ENCODE results near the gene TRDMT1.
"Not testable (repeated sequence)": the region's sequence is repeated elsewhere in the genome, so short reads cannot be mapped to it uniquely, and the experiment has no call there.

The TRDMT1 gene

GRCh38 chr10:17138460-17139042, 62.9 kb downstream of the TRDMT1 start:
- in situ Hi-C loops (cut with HindIII; ENCODE audit: low sequenced_read_pairs), result loop anchor here (10.0 kb wide), 1 partner anchor 284 kb away; no protein-coding TSS in a partner anchor

GRCh38 chr10:17134737-17135260, 66.7 kb downstream of the TRDMT1 start:
- in situ Hi-C loops (cut with HindIII; ENCODE audit: low sequenced_read_pairs), result loop anchor here (10.0 kb wide), 1 partner anchor 280 kb away; no protein-coding TSS in a partner anchor

GRCh38 chr10:17134282-17134681, 67.2 kb downstream of the TRDMT1 start:
- in situ Hi-C loops (cut with HindIII; ENCODE audit: low sequenced_read_pairs), result loop anchor here (10.0 kb wide), 1 partner anchor 279 kb away; no protein-coding TSS in a partner anchor

GRCh38 chr10:17129741-17130140, 71.7 kb downstream of the TRDMT1 start, which contains the start of gene CUBN:
CUBN (minus strand) TSS chr10:17129811; CDS start chr10:17129765, 46 bp downstream.
- in situ Hi-C loops (cut with HindIII; ENCODE audit: low sequenced_read_pairs), result loop anchor here (10.0 kb wide), 1 partner anchor 275 kb away; no protein-coding TSS in a partner anchor

- in situ Hi-C loops (cut with HindIII; ENCODE audit: low sequenced_read_pairs), result no loop called here
These were observed 73.2 kb downstream of the TRDMT1 start for GRCh38 chr10:17128261-17128660.

GRCh38 chr10:17126327-17126726, 75.1 kb downstream of the TRDMT1 start:
- in situ Hi-C loops (cut with HindIII; ENCODE audit: low sequenced_read_pairs), result no loop called here

GRCh38 chr10:17125206-17125893, 76.1 kb downstream of the TRDMT1 start:
- in situ Hi-C loops (cut with HindIII; ENCODE audit: low sequenced_read_pairs), result no loop called here

- in situ Hi-C loops (cut with HindIII; ENCODE audit: low sequenced_read_pairs), result no loop called here
These were observed 77.5 kb downstream of the TRDMT1 start for GRCh38 chr10:17123961-17124360.

- in situ Hi-C loops (cut with HindIII; ENCODE audit: low sequenced_read_pairs), result no loop called here
These were observed 78.5 kb downstream of the TRDMT1 start for GRCh38 chr10:17122726-17123661.

GRCh38 chr10:17122052-17122451, 79.4 kb downstream of the TRDMT1 start:
- in situ Hi-C loops (cut with HindIII; ENCODE audit: low sequenced_read_pairs), result no loop called here

GRCh38 chr10:17120694-17121093, 80.8 kb downstream of the TRDMT1 start:
- in situ Hi-C loops (cut with HindIII; ENCODE audit: low sequenced_read_pairs), result no loop called here

GRCh38 chr10:17119845-17120244, 81.6 kb downstream of the TRDMT1 start:
- in situ Hi-C loops (cut with HindIII; ENCODE audit: low sequenced_read_pairs), result no loop called here

GRCh38 chr10:17116193-17116592, 85.3 kb downstream of the TRDMT1 start:
- in situ Hi-C loops (cut with HindIII; ENCODE audit: low sequenced_read_pairs), result no loop called here

GRCh38 chr10:17115683-17116082, 85.8 kb downstream of the TRDMT1 start:
- in situ Hi-C loops (cut with HindIII; ENCODE audit: low sequenced_read_pairs), result no loop called here

GRCh38 chr10:17114878-17115444, 86.5 kb downstream of the TRDMT1 start:
- in situ Hi-C loops (cut with HindIII; ENCODE audit: low sequenced_read_pairs), result not testable (repeated sequence)

- in situ Hi-C loops (cut with HindIII; ENCODE audit: low sequenced_read_pairs), result no loop called here
These were observed 87.5 kb downstream of the TRDMT1 start for GRCh38 chr10:17113889-17114540.

- in situ Hi-C loops (cut with HindIII; ENCODE audit: low sequenced_read_pairs), result no loop called here
These were observed 88.1 kb downstream of the TRDMT1 start for GRCh38 chr10:17113346-17113745.

- in situ Hi-C loops (cut with HindIII; ENCODE audit: low sequenced_read_pairs), result no loop called here
These were observed 88.9 kb downstream of the TRDMT1 start for GRCh38 chr10:17112566-17112965.

GRCh38 chr10:17109475-17110207, 91.8 kb downstream of the TRDMT1 start:
- in situ Hi-C loops (cut with HindIII; ENCODE audit: low sequenced_read_pairs), result no loop called here

Measured in endothelial cell of hepatic sinusoid (primary cell).